GM13977 (cell line): Measurements from ENCODE around the gene LILRA6.
"Not testable (repeated sequence)": the region's sequence is repeated elsewhere in the genome, so short reads cannot be mapped to it uniquely, and the experiment has no call there.

ENCODE experiments used
- DNase-seq: peaks from one replicate; pipeline ENCODE4 v3.0.0; 2012; ENCODE audit warnings: low spot score
- CTCF ChIP-seq: IDR thresholded peaks from 2 replicates; pipeline ENCODE4 v1.5.1; 2012; ENCODE audit warnings: mild to moderate bottlenecking, control low read depth; ENCODE audit not compliant: insufficient read depth; ENCODE audit errors: extremely low read depth, missing control alignments
- in situ Hi-C: fragments of 300-500 bp; cut with MboI; formaldehyde crosslinking; loops from one replicate; pipeline ENCODE4 v1.12.0; 2022; ENCODE audit warnings: low sequenced_read_pairs, low pct_unique_long_range_greater_than_20kb, mixed read lengths, inconsistent platforms; ENCODE audit not compliant: unreplicated experiment

Gene LILRA6

GRCh38 chr19:54231077-54231931, 11.3 kb downstream of the LILRA6 start:
- peak; percentile 96 for TF ChIP-seq CTCF
- in situ Hi-C loops = no loop called here
- peak; percentile 80 for DNase-seq

GRCh38 chr19:54230031-54230430, 12.6 kb downstream of the LILRA6 start:
- TF ChIP-seq CTCF = no peak
- DNase-seq = no peak
- in situ Hi-C loops = no loop called here

- in situ Hi-C loops = no loop called here
- no peak for DNase-seq
- no peak for TF ChIP-seq CTCF
These were observed 13.4 kb downstream of the LILRA6 start for GRCh38 chr19:54229146-54229545.

- in situ Hi-C loops, DNase-seq: not testable (repeated sequence)
These were observed 18.0 kb downstream of the LILRA6 start for GRCh38 chr19:54224619-54225018.

GRCh38 chr19:54223937-54224281, 18.7 kb downstream of the LILRA6 start:
- in situ Hi-C loops, DNase-seq: not testable (repeated sequence)

- DNase-seq, in situ Hi-C loops: not testable (repeated sequence)
These were observed 19.2 kb downstream of the LILRA6 start for GRCh38 chr19:54223277-54223936.

- DNase-seq = not testable (repeated sequence)
These were observed 19.9 kb downstream of the LILRA6 start, which contains the start of gene LILRB3 for GRCh38 chr19:54222474-54223276. LILRB3 (minus strand) TSS chr19:54223007; CDS start chr19:54222976, 31 bp downstream.

GRCh38 chr19:54221947-54222346, 20.6 kb downstream of the LILRA6 start:
- DNase-seq, in situ Hi-C loops: not testable (repeated sequence)

More at GRCh38 chr19:54222474-54223276, 19.9 kb downstream of the LILRA6 start, which contains the start of gene LILRB3:
- in situ Hi-C loops = not testable (repeated sequence)

GRCh38 chr19:54219702-54220101, 22.9 kb downstream of the LILRA6 start:
- DNase-seq, in situ Hi-C loops: not testable (repeated sequence)
